Lower lobe of right lung (tissue), 2 donors: ENCODE results near the gene MSRB1. TPM values are rescaled to one million over a fixed set of nuclear protein-coding genes. Genes with fewer than 3 reads are reported as not detected.
A peak's percentile ranks its signal among the peaks of the same experiment; 100 is the strongest.

Experiments
- ATAC-seq, 2 donors: fragments of 200-7000 bp; cut with Tn5 transposase; one replicate each; pipeline ENCODE4 v1.9.1; 2020 to 2022; ENCODE audit warnings: mild to moderate bottlenecking in 2 of 2, moderate library complexity in 2 of 2
- DNase-seq: peaks from one replicate; pipeline ENCODE4 v3.0.0-alpha.2; 2020
- H3K27ac ChIP-seq: fragments of 200-600 bp; one replicate; pipeline ENCODE4 v1.8.0; 2022
- H3K27me3 ChIP-seq: fragments of 200-600 bp; one replicate; pipeline ENCODE4 v1.8.0; 2022; ENCODE audit warnings: low read depth
- H3K36me3 ChIP-seq: fragments of 200-600 bp; one replicate; pipeline ENCODE4 v1.8.0; 2022; ENCODE audit warnings: mild to moderate bottlenecking
- H3K4me1 ChIP-seq: fragments of 200-600 bp; one replicate; pipeline ENCODE4 v1.8.0; 2022
- H3K4me3 ChIP-seq: fragments of 200-600 bp; one replicate; pipeline ENCODE4 v1.8.0; 2022; ENCODE audit warnings: mild to moderate bottlenecking
- H3K9me3 ChIP-seq: fragments of 200-600 bp; one replicate; pipeline ENCODE4 v1.8.0; 2022
- intact Hi-C: fragments of 100-400 bp; cut with DNase I; formaldehyde crosslinking; loops from one replicate; pipeline ENCODE4 v1.11.0; 2022
- total RNA-seq: library from RNA; stranded (reverse); fragmentation: NEBNext Ultra II Directional; extraction: Animal tissue kit (Norgen Biotek cat#: 25700); gene quantifications from one replicate; pipeline ENCODE4 v1.2.1, GENCODE V29; 2021
- TF ChIP-seq, protein P1 (sequence below): fragments of 200-600 bp; IDR thresholded peaks from one replicate; pipeline ENCODE4 v1.8.0; 2022; ENCODE audit warnings: antibody characterized with exemption, mild to moderate bottlenecking
- donor health status: DM: no; HTN: yes; CAD: no; lungs with severe emphysema.

MSRB1 gene
- total RNA-seq, 1 donor from 2014 or later, result 35.1 TPM

DNA sequence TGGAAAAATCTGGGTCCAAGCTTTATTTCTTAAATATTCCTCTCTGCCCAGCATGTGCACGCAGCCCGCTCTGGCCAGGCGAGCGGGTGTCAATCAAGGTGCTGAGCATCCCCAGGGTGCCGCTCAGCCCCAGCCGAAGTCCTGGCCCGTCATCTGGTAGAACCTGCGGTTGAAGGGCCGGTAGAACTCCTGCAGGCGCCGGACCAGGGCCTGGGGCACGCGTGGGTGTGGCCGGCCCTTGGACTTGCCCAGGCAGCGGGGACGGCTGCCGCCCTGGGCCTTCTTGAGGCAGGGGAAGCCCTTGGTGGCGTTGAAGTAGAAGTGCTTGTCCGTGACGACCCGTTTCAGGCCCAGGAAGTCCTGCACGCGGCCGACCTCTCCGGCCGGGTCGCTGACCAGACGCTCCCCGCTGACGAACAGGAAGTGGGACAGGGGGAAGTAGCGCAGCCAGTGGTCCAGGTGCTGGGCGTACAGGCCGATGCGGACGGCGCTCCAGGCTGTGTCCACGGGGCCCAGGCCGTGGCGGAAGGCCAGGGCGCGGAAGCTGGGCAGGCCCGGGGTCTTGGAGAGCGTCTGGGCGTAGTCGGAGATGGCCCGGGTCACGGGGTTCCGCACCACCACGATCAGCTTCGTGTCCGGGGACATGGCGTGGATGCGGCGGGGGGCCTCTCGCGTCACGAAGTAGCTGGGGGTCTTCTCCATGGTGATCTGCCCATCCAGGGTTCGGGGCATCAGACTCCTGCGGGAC is 31.4 kb downstream of the MSRB1 start:
- ATAC-seq (no peak), DNase-seq (no peak)
- TF ChIP-seq, protein P1, sequence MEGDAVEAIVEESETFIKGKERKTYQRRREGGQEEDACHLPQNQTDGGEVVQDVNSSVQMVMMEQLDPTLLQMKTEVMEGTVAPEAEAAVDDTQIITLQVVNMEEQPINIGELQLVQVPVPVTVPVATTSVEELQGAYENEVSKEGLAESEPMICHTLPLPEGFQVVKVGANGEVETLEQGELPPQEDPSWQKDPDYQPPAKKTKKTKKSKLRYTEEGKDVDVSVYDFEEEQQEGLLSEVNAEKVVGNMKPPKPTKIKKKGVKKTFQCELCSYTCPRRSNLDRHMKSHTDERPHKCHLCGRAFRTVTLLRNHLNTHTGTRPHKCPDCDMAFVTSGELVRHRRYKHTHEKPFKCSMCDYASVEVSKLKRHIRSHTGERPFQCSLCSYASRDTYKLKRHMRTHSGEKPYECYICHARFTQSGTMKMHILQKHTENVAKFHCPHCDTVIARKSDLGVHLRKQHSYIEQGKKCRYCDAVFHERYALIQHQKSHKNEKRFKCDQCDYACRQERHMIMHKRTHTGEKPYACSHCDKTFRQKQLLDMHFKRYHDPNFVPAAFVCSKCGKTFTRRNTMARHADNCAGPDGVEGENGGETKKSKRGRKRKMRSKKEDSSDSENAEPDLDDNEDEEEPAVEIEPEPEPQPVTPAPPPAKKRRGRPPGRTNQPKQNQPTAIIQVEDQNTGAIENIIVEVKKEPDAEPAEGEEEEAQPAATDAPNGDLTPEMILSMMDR, result no peak
- Histone ChIP-seq H3K27ac (no peak overlapping the region), H3K4me1 (no peaks in the 10 kb centered on the region), H3K27me3 (peaks cover 43% of the 10 kb centered on the region), H3K36me3 (no peaks in the 10 kb centered on the region), H3K9me3 (no peaks in the 10 kb centered on the region), H3K4me3 (no peak overlapping the region)
- intact Hi-C loops, result no loop called here

DNA sequence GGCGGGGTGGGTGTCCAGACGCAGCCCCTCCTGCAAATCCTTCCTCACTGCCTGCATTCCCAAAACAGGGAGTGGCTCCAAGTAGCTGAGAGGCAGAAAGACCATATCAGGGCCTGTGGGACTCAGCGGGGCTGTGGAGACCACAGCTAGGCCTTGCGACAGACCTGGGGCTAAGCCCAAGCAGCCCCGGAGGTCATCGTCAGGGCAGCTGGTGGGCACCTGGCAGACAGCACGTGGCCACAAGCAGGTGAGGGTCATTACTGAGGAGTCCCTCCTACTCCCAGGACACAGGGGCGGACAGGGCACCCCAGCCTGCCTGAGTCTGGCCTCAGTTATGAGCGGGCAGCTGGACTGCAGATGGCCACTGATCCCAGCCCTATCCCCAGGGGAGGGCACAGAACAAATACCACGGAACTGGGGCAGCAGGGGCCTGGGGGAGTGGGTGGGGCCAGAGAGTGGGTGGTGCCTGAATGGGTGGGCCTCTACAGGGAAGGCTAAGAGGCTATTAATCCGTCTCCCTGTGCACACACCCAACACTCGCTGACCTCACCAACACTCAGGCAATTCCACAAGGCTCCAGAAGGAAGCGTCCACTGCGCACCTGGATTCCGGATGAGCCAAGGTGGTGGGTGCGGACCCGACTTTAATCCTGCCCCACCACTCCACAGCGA is 33.3 kb downstream of the MSRB1 start:
- Histone ChIP-seq H3K27ac (no peak overlapping the region), H3K9me3 (no peaks in the 10 kb centered on the region), H3K4me3 (no peak overlapping the region), H3K27me3 (peaks cover 23% of the 10 kb centered on the region), H3K4me1 (no peaks in the 10 kb centered on the region), H3K36me3 (no peaks in the 10 kb centered on the region)
- intact Hi-C loops, result no loop called here
- no peak for DNase-seq
- peak in 1 of 2 donors; percentile 11 for ATAC-seq
- TF ChIP-seq, protein P1, result no peak

DNA sequence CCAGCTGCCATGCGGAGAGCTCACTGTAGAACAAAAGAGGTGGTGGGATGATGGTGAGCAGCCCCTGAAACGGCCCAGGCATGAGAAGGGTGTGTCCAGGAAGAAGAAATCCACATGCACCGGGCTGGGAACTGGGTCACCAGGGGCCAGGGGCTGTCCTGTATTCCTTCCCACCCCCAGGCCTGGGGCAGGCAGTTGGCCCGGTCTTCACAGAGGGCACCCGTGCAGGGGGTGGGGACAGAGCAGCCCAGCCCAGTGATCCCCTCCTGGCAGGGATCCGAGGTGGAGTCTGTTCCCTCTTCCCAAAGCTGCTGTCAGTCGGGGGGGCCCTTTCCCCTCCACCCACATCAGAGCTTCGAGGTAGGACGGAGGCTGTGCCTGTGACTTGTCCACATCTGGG is 34.0 kb downstream of the MSRB1 start:
- no peaks in the 10 kb centered on the region for H3K9me3 ChIP-seq
- no peaks in the 10 kb centered on the region for H3K36me3 ChIP-seq
- intact Hi-C loops, result no loop called here
- no peak overlapping the region for H3K27ac ChIP-seq
- H3K4me1 ChIP-seq, result no peaks in the 10 kb centered on the region
- H3K4me3 ChIP-seq, result no peak overlapping the region
- ATAC-seq (no peak), DNase-seq (no peak)
- TF ChIP-seq, protein P1, result no peak
- peaks cover 18% of the 10 kb centered on the region for H3K27me3 ChIP-seq

DNA sequence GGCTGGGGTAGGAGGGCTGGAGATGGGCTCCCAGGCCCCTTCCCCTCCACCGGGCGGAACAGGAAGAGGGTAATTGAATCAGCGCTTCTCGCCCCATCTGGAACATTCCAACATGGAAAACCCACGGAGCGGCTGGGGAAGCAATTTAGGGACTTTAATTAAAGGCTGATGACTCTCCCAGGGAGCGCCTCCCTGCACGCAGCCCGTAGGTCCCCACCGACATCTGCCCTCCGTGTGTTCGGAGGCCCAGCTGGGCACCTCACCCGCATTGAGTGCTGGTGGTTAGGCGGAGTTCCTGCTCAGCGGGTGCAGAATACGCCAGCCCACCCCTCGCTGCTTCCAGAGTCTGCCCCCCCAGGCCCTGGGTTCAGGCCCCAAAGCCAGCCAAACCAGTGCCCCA is 34.8 kb downstream of the MSRB1 start:
- no peak overlapping the region for H3K27ac ChIP-seq

DNA sequence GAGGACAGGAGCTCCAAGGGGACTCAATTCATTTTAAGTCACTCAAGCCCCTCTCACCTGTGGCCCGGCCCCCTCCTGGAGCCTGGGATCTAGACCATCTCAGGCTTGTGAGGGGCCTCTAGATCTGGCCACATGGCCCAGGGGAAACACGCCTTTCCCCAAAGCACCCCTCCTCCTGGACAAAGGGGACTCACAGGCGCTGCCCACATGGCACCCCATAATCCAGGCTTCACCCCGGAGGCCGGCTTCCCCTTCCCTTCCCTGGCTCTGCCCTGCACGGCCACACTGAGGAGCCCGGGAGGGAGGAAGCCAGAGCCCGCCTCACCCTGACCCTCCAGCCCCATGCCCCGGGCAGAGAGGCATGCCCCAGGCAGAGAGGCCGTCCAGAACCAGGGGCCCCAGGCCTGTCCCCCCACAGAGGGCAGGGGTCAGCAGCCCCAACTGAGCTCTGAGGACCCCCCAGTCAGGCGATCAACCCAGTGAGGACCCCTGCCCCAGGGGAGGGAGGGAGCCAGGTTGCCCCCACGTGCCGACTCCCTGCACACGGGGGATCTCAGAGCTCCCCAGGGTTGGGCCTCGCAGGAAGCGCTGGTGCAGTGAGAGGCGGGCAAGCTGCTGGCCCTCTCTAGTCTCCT is 35.7 kb downstream of the MSRB1 start:
- H3K4me1 ChIP-seq, result no peaks in the 10 kb centered on the region
- intact Hi-C loops, result no loop called here
- no peaks in the 10 kb centered on the region for H3K36me3 ChIP-seq
- H3K9me3 ChIP-seq, result no peaks in the 10 kb centered on the region
- TF ChIP-seq, protein P1, result no peak
- no peak for ATAC-seq
- no peak overlapping the region for H3K27ac ChIP-seq
- H3K4me3 ChIP-seq, result no peak overlapping the region
- peaks cover 13% of the 10 kb centered on the region for H3K27me3 ChIP-seq
- DNase-seq, result no peak

More for the DNA sequence above, 34.8 kb downstream of the MSRB1 start:
- H3K27me3 ChIP-seq, result peaks cover 13% of the 10 kb centered on the region
- H3K4me3 ChIP-seq, result no peak overlapping the region
- intact Hi-C loops, result no loop called here
- no peaks in the 10 kb centered on the region for H3K9me3 ChIP-seq
- H3K36me3 ChIP-seq, result no peaks in the 10 kb centered on the region
- no peaks in the 10 kb centered on the region for H3K4me1 ChIP-seq
- TF ChIP-seq, protein P1, result no peak
- DNase-seq (no peak), ATAC-seq (no peak)
